HG03460 (cell line): ENCODE results near the gene CTNNA2.

ENCODE experiments used
- ATAC-seq: cut with Tn5 transposase; IDR thresholded peaks from one replicate; pipeline ENCODE4 v1.9.1; 2021; ENCODE audit not compliant: unreplicated experiment

CTNNA2 gene

DNA sequence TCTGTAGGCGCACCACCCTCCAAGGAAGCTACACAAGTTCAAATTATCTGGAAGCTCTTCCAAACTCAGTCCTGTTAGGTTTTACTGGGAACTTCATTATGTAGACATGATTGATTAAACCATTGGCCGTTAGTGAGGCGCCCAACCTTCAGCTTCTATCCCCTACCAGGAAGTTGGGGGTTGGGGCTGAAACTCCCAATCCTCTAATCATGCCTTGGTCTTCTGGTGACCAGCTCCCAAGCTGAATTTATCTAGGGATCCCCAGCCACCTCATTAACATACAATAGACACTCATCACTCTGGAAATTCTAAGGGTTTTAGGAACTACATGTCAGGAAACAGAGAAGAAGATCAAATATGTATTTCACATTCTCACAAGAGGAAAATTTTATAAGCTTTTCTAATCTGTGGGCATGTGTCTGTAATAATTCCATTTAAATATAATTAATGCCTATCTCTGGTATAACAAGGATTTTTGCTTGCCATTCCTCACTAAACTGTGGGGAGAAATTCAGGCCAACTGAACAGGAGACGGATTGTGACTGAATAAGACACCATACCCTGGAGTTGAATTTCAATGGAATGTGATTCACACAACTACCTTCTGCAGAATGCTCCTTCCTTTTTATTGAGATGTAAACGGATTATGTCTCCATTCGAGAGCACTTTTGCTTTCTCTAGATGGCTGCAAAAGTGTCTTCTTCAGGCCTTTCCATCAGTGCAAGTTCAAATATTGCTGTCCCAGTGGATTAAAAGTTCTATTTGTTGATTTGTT lies 463.1 kb downstream of the CTNNA2 start:
- ATAC-seq, result no peak

DNA sequence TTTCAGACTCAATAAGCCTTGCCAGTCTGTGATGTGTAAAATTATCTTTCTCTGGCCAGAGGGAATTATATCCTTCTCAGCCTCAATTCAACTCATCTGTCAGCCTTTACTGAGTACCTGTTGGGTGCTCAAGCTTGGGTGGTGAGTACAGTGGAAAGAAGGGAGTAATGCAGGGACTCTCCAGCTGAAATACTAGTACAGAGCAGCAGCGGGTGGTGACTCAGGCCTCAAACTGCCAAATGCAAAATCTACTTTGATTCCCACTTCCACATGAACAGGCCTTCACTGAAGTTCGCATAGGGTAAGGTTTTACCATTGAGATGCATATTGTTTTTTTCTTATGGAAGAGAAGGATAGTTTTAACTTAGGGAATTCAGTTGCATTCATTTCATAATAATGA lies 464.9 kb downstream of the CTNNA2 start:
- ATAC-seq, result no peak

DNA sequence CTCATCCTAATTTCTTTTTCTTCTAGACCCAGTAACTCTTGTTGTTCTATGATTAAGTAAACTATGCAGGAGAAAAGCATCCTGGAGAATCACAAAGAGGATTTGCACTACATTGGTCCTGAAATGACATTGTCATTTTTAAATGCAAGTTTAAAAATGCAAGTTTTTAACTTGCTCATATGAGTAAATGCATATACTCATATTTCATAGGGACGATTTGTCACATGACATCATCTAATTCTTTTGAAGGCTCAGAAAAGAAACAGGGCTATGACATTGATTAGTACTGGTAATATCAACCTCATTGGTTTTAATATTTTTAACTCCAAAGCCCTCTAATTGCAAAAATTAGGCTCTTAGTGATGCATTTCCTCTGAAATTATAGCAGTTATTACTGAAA lies 467.3 kb downstream of the CTNNA2 start:
- no peak for ATAC-seq

DNA sequence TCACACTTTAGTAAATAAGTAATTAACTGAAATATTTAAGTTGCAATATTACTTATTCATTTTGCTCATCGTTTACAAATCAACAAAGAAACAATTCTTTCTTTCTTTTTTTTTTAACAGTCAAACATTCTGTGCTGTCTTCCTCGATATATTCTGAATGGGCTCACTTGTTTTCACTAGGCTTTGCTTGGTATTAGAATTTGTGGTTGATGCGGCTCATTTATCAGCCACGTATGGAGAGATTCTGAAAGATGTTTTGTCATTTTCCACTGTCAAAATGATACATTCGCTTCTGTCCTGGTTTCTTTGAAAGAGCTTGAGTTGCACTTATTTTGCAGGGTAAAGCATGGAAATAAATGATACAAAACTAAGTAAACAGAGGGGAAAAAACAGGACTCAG lies 468.0 kb downstream of the CTNNA2 start:
- no peak for ATAC-seq

DNA sequence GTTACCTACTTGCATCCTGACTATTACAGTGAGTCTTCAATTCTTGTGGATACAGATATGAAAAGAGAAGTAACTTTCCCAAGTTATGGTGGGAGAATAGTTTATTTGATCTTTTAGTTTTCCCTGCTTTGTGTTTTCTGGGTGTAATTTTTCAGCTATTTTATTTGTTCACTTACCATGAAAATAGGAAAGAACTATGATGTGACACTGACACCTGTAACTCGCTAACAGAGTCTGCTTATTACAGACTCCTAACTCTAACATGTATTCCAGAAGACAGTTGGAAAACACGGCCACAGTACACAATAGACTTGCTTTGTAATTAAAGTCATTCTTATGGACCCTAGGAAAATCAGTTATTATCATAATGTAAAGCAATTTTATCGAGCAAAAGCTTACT lies 468.5 kb downstream of the CTNNA2 start:
- ATAC-seq, result no peak

DNA sequence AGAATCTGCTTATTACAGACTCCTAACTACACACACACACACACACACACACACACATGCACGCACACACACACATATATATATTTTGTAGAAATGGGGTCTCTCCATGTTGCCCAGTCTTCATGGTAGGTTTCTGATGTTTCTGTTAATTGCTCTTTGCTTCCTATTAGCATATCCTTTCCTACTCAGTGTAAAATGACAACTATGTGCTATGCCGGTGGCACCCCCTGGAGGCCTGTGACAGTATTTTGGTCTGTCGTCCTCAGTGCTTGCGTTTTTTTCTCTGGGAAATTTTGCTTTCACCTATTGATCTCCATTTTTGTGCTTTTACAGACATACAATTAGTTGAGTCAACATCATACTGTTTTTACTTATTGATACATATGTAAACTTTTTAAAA lies 469.6 kb downstream of the CTNNA2 start:
- no peak for ATAC-seq

DNA sequence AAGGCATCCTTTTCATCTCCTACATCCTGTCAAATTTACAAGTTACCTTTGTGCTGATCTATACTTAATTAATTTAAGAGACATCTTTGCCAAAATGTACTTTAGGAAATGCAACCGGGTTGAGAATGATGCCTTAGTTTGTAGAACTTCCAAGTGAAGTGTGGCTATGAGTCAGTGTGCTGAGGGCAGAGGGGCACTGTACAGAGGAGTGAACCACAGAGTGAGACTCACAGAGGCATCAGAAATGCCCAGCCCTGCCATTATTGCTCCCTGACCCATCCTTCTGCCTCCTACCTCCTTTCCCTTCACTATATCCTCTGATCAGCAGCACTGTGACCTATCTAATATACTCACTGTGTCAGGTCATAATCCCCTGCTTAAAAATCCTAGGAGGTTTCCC lies 471.6 kb downstream of the CTNNA2 start:
- no peak for ATAC-seq

DNA sequence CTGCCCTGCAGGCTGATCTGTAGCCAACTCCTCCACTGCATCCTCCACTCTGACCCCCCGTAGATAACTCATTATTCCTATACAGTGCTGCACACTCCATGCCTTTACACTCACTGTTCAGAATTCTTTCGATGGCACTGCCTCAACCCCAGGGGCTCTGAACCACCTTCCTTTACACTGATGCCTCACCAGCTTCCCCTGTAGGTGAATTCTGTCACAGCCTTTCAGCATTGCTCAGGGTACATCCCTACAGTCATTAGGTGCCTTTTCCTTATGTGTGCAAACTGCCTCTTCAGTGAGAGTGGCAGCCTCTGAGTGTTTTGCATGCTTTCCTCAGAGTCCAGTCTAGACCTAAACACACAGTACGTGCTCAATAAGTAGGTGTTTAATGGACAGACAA lies 472.3 kb downstream of the CTNNA2 start:
- ATAC-seq, result no peak

DNA sequence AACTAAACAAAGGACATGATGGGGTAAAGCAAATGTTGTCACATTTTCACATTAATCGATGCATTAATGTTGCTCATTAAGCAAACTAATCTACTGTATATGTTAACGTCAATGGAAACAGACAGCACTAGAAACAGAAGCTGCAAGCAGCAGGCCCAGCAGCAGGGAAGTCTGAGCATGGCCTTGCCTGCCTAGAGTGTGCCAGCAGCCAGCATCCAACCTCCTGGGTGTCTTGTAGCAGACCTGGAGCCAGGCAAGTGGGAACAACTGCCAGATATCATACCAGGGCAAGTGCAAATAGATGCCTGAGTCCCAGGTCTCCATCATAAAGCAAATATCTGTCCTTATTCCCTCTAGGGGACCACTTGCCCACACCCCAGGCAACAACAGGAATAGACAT lies 472.7 kb downstream of the CTNNA2 start:
- ATAC-seq, result no peak

DNA sequence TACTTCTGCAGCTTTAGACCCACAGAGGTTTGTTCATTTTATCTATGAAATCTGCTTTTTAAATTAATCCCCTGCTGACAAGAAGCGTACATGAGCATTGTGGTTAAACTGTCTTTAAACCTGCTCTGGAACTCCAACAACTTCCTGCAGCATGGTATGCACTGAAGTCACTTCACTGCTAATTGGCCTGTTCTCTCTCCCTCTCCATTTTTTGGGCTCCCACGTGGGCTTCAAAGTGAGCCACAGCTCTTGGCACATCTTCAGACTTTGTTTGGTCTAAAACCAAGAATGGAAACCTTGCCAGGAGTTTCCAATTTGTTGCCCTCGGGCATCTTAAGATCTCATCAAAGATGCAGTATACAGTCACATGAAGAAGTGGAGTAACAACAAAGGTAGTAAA lies 480.3 kb downstream of the CTNNA2 start:
- no peak for ATAC-seq

DNA sequence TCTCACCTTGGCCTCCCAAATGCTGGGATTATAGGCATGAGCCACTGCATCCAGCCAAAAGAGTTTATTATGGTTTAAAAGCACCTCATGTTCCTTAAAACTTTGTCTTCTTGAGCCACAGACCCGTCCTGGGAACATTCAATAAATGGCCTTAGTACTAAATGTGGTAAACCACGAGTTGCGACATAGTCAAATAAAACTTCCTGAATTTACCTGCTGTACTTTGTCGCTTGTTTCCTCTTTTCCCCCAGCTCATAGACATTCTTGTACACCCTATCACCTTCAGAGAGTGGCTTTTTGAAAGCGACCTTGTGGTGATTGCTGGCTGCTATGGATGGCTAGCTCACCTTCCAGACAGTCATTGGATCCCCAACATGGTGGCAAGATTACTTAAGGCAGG lies 481.3 kb downstream of the CTNNA2 start:
- no peak for ATAC-seq

DNA sequence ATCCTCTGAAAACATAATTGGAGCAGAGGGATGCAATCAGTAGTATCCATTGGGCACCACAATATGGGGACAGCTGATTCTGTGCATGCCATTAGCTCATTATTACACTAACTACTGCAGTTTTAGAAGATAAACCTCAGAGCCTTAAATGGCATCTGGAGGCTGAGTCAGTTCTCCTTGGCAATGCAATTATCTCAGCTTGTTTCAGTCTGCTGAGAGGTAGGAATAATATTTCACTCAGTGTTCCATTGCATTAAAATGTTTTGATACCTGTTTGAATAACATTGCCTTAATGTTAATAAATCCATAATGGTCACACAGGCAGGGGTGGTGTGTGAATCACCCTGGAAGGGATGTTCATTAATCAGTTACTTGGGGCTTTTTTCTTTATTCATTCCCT lies 482.1 kb downstream of the CTNNA2 start:
- no peak for ATAC-seq

DNA sequence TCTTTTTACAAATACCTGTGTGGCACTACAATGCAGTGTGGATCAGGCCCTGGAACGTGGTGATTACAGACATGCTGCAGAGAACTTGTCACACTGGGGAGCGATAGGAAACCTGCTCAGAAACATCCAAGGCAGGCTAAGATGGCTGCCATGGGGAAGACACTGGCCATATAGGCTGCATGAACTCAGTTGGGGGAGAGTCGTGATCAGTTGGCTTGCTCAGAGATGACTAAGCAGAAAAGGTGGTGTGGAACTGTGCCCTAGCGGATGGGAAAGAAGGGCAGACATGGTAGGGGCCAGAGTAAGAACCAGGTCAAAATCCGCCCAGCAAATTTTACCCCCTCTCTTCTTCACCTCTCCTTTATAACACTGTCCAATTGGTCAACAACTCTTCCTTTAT lies 483.9 kb downstream of the CTNNA2 start:
- ATAC-seq, result no peak

DNA sequence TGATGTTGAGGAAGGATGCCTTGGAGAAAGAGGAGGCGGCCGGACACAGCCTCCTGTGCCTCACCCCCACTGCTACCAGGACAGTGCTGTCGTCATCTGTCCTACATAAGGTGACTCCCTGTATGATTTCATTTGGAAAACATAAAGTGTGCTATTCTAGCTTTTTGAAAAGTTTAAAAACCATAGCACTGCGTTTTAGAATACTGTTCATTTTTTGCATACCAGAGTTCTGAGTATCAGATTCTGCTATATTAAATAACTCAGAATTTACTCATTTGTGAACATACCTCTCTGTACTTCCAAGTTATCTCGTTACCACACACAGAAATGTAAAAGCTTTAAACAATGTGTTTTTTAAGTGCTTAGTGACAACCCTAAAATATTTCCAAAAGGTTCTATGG lies 488.9 kb downstream of the CTNNA2 start:
- no peak for ATAC-seq

DNA sequence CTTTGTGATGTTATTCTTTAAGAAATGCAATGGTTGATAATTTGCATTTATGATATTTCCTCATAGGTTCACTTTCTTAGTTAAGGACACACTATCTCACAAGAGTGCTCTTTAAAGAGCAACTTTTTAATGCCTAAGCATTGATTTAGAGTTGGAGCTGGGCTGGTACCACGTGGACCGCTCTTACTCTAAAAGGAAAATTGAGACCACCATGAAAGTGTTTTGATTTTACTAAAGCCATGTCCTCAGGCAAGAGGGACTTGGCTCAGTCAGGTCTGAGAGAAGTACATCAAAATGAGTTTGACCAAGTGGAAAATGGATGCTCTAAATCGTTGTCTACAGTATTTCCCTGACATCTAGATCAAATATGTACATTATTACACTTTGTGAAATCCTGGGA lies 489.3 kb downstream of the CTNNA2 start:
- ATAC-seq, result no peak

DNA sequence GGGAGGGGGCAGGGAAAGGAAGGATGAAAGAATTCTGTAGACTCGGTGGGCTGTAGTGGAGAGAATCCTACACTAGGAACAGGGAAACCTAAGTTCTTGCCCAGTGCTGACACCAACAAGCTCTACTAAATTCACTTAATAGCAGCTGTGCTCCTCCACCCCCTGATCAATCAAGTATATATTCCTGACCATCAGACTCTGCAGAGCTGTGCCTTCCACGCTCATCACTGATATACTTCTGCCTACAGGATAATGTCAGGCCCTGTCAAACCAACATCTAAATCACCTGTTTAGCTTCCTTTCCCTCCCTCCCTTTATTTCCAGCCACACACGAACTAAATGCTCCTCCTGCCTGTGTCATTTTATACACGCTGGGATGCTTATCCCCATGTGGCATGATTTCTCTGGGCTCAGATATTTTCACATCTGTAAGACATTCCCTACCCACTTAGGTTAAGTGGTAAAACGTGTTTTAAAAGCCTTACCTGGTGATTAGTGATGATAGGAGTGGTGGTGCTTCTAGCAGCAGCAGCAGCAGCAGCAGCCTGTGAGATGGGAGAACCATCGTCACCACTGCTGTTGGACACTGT lies 489.8 kb downstream of the CTNNA2 start:
- ATAC-seq, result no peak

DNA sequence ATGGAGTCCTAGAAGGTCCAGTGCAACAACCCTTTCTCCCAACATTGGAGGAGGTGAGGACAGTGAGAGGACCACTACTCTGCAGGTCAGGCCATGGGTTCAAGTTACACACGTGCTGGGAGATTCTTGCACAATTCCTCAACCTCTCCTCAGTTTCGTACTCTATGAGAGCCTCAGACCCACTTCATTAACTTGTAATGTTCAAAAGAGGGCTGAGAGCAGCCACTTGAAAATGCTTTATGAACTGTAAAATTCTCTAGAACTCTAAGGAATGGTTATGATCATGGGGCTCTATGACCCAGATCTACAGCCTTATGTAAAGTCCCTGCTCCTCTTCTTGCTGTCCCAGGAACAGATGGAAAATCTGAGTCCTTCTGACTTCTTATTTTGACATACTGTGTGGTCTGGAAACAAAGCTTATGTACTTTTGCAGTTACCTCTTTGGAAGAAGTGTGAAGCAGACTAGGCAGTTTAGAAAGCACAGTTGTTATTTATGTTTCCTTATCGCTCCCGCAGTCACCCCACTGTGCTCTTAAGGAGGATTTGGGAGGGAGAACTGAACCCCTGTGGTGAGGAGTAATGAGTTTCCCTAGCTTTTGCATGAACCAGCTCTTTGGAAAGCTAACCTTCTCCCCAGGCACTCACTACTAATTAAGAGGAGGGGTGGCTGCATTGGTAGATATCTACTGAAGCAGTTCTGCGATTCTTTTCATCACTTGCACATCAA lies 495.1 kb downstream of the CTNNA2 start:
- ATAC-seq, result no peak

DNA sequence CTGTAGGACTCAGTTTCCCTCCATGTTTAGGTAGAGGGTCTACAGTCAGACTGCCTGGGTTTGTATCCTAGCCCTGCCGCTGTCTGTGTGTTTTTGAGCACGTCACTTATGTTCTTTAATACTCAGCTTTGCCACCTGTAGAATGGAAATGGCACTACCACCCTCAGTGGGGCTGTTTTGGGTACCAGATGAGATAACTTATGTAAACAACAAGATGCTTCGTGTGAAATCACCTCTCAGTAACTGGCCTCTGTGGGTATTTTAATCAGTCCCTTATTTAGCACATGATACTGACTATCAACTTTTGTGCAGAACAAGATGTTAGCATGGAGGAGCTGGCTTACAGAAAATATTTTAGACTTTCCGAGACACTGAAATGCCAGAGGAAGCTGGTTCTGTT lies 495.7 kb downstream of the CTNNA2 start:
- ATAC-seq, result no peak

DNA sequence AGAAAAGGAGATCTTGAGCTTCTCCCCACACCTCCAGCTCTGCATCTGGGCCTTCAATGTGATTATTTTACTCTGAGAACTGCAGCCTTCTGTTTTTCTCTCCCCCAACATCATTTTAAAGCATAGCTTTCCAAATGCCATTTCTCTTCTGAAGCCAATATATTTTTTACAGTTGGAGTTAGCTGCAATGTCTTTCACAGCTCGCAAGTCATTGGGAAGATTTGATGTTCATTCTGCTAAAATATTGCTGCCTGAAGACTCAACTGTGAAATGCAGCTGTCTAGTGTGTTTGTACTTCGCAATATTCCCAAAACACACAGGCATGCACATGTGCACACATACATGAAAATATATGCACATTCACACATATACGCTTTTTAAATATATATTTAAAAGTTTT lies 496.4 kb downstream of the CTNNA2 start:
- ATAC-seq, result no peak

DNA sequence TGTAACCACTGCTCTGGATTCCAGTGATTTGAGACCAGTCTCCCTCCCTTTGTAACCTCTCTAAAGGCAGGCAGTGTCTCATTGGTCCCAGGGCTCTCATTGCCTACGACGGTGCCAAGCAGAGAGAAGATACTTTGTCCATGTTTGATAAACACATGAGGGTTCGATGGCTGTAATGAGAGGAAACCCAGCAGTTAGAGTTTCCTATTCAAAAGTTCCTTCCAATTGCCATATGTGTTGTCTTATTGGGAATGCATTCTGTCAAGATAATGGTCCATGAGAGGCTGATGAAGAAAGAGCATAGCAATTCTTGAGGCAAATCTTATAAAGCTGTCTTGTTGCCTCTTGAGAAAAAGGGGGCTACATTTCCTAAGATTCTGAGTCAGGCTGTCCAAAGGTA lies 499.2 kb downstream of the CTNNA2 start:
- ATAC-seq, result no peak

DNA sequence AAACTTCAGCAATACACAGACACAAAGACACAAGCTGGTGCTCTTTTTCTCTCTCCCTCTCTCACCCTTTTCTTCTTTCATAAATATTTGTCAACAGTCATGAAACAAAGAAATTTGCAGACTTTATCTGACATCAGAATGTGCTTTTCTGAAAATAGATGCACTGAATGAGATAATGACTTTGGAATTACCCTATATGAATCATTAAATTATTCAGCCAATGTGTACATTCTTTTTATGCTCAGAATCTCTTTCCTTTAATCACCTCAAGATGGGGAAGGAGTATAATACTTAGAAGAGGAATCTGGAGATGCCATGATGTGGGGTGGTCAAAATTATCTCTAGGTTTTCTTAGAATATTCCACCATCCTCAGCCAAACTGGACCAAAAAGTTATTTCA lies 501.8 kb downstream of the CTNNA2 start:
- ATAC-seq, result no peak

DNA sequence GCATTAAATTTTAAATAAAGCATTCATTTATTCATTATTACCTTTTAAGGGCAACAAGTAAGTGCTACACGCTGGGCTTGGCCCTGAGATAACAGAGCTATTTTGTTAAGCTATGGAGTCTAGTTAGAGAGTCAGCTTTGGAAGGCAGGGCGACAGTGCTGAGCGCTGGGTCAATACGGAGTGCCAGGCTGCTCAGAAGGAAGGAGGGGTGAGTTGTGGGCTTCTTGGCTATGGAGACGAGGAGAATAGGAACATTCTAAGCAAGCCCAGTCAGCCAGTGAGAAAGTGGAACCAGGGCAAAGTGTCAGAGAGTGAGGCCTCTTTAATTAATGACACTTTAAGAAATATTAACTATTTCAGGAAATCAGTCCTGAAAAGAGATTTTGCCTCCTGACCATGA lies 503.3 kb downstream of the CTNNA2 start:
- ATAC-seq, result no peak
